SK-N-MC (cell line): ENCODE data around the gene NETO2.

Source experiments
- EZH2 ChIP-seq: fragments of 200-600 bp; sonication (generic); IDR thresholded peaks from one replicate; pipeline ENCODE4 v1.6.1; 2017; ENCODE audit warnings: antibody characterized with exemption
- FOXP2 ChIP-seq: optimal IDR thresholded peaks from 2 replicates; pipeline ENCODE3; 2011; ENCODE audit warnings: mild to moderate bottlenecking, moderate library complexity; ENCODE audit not compliant: insufficient read depth; ENCODE audit errors: extremely low read length, control extremely low read depth
- POLR2AphosphoS5 ChIP-seq: IDR thresholded peaks from 2 replicates; pipeline ENCODE4 v1.6.1; 2012; ENCODE audit warnings: mild to moderate bottlenecking, low read depth, low read length, borderline replicate concordance

DNA sequence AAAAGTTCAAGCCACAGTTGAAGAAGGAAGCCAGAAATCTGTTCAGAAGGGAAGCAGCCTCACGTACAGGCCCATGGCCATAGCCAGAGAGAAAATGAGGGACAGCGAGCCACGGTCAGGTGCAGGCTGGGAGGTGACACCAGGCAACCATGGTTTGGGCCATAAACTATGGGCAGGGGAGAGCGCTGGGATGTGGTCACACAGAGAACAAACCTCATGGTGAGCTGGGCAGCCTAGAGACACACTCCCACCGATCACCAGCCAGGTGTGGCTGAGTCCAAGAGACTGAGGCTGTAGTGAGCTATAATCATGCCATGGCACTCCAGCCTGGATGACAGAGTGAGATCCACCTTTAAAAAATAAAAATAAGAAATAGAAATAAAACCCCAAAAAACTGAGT, 76.5 kb downstream of the NETO2 start:
- no peak for TF ChIP-seq POLR2AphosphoS5
- TF ChIP-seq EZH2 = no peak
- TF ChIP-seq FOXP2 = no peak
